Parathyroid adenoma (tissue), 2 donors: Measurements from ENCODE around the gene TMEM116.

Source experiments
- H2AFZ ChIP-seq: fragments of 300-600 bp; sonication (generic); one replicate; pipeline ENCODE4 v1.7.0; 2017; ENCODE audit warnings: antibody characterized with exemption, mild to moderate bottlenecking
- H3K27ac ChIP-seq: fragments of 300-600 bp; sonication (generic); one replicate; pipeline ENCODE4 v1.7.0; 2017
- H3K27me3 ChIP-seq: fragments of 300-600 bp; sonication (generic); one replicate; pipeline ENCODE4 v1.7.0; 2017; ENCODE audit warnings: low read length; ENCODE audit not compliant: control insufficient read depth, insufficient read depth
- H3K36me3 ChIP-seq: fragments of 300-600 bp; sonication (generic); one replicate; pipeline ENCODE4 v1.7.0; 2017; ENCODE audit warnings: low read length; ENCODE audit not compliant: control insufficient read depth, insufficient read depth
- H3K4me1 ChIP-seq: fragments of 300-600 bp; sonication (generic); one replicate; pipeline ENCODE4 v1.7.0; 2017; ENCODE audit warnings: control low read depth
- H3K4me2 ChIP-seq: fragments of 300-600 bp; sonication (generic); one replicate; pipeline ENCODE4 v1.7.0; 2017; ENCODE audit warnings: low read length
- H3K4me3 ChIP-seq: fragments of 300-600 bp; sonication (generic); one replicate; pipeline ENCODE4 v1.7.0; 2017; ENCODE audit warnings: low read depth, low read length
- H3K79me2 ChIP-seq: fragments of 300-600 bp; sonication (generic); one replicate; pipeline ENCODE4 v1.7.0; 2017; ENCODE audit warnings: control low read depth
- H3K9ac ChIP-seq: fragments of 300-600 bp; sonication (generic); one replicate; pipeline ENCODE4 v1.7.0; 2017; ENCODE audit warnings: mild to moderate bottlenecking
- H3K9me3 ChIP-seq: fragments of 300-600 bp; sonication (generic); one replicate; pipeline ENCODE4 v1.7.0; 2017; ENCODE audit warnings: low read length; ENCODE audit not compliant: control insufficient read depth
- CTCF ChIP-seq: fragments of 300-600 bp; sonication (generic); IDR thresholded peaks from one replicate; pipeline ENCODE4 v1.7.0; 2017; ENCODE audit warnings: antibody characterized with exemption, mild to moderate bottlenecking
- donor health status: primary hyperparathyroidism.

TMEM116 gene

GRCh38 chr12:111943929-111944328 is 69.0 kb downstream of the TMEM116 start:
- H2AFZ ChIP-seq: peak overlapping the region; percentile 40
- H3K36me3 ChIP-seq: no peaks in the 10 kb centered on the region
- TF ChIP-seq CTCF: no peak
- H3K4me3 ChIP-seq: no peak overlapping the region
- H3K4me2 ChIP-seq: no peak overlapping the region
- H3K4me1 ChIP-seq: peaks cover 25% of the 10 kb centered on the region
- no peaks in the 10 kb centered on the region for H3K79me2 ChIP-seq
- H3K27me3 ChIP-seq: no peaks in the 10 kb centered on the region
- H3K9ac ChIP-seq: no peak overlapping the region
- peak overlapping the region; percentile 57 for H3K27ac ChIP-seq
- no peaks in the 10 kb centered on the region for H3K9me3 ChIP-seq

DNA sequence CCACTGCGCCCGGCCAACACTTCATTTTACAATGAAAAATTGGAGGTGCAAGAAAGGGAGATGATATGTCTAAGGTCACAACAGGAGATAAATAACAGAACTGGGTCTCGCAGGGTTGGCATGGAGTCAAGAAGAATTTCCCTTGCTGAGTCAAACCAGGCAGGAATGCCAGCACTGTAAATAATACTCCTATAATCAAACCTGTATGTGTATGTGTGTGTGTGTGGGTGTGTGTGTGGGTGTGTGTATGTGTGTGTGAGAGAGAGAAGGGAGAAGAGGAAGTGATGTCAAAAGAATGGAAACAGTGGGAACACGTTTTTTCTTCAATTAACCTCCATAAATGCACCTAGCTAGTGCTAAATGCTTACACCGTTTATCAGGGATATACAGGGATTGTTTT is 70.4 kb downstream of the TMEM116 start:
- TF ChIP-seq CTCF: no peak

DNA sequence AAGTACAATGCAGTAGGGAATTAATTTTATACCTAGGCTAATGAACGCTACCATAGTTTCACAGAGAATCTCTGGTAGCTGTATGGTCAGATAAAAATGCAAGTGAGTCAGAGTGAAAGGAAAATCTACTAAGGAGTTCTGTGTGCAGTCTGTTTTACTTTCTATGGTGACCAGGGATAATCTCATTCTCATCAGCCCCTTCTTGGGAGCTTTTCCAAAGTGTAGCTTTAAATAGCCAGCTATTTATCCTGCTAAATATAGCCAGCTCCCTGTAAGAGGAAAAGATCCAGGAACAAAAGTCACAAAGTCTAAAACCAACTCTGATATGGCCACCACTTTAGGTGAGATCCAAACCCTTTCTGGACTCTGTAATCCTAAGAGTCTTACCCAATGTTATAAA is 75.5 kb downstream of the TMEM116 start:
- TF ChIP-seq CTCF: no peak
- Histone ChIP-seq H3K9me3 (no peaks in the 10 kb centered on the region), H3K9ac (no peak overlapping the region), H3K79me2 (no peaks in the 10 kb centered on the region), H3K27ac (no peak overlapping the region), H2AFZ (no peak overlapping the region), H3K36me3 (no peaks in the 10 kb centered on the region), H3K4me1 (no peaks in the 10 kb centered on the region), H3K27me3 (no peaks in the 10 kb centered on the region), H3K4me2 (no peak overlapping the region), H3K4me3 (no peak overlapping the region)

More for the DNA sequence above, 70.4 kb downstream of the TMEM116 start:
- Histone ChIP-seq H3K36me3 (no peaks in the 10 kb centered on the region), H3K27ac (no peak overlapping the region), H3K4me2 (no peak overlapping the region), H3K4me1 (peaks cover 22% of the 10 kb centered on the region), H3K9me3 (no peaks in the 10 kb centered on the region), H2AFZ (no peak overlapping the region), H3K4me3 (no peak overlapping the region), H3K9ac (no peak overlapping the region), H3K79me2 (no peaks in the 10 kb centered on the region), H3K27me3 (no peaks in the 10 kb centered on the region)

DNA sequence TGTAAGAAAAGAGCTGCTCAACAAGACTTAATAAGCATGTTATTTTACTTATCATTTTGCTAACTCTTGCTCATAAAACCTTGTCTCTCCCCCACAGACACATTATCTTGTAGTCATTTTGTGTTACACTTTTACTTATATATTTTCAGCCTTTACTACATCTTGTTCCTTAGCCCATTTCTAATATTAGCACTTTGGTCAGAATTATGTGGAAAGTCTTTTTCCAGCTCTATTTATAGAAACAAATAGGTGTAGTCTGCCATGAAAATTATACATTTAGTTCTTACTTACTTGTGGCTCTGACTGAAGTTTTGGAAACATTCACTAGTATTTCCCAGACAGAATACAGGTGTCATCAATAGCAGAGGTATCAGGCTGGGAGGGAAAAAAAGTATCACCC is 76.1 kb downstream of the TMEM116 start:
- Histone ChIP-seq H3K36me3 (no peaks in the 10 kb centered on the region), H3K4me3 (no peak overlapping the region), H2AFZ (no peak overlapping the region), H3K4me2 (no peak overlapping the region), H3K79me2 (no peaks in the 10 kb centered on the region), H3K4me1 (no peaks in the 10 kb centered on the region), H3K9ac (no peak overlapping the region), H3K27me3 (no peaks in the 10 kb centered on the region), H3K27ac (no peak overlapping the region), H3K9me3 (no peaks in the 10 kb centered on the region)
- no peak for TF ChIP-seq CTCF

DNA sequence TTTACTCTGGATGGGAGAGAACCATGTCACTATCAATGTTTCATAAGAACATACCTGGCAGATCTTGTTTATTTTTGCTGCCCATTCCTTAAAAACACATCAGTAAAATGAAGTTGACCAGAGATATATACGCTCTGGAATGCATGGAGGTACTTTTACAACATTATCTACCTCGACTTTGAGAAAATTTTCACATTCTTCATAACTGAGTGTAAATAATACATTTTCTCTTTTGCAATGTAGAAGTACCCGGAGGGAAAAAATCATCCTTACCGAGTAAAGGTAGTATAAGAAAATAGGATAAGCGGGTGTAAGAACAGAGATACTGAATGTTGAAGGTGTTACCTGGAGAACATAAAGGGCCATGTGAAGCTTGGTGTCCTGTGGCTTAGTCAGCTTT is 80.7 kb downstream of the TMEM116 start:
- no peak for TF ChIP-seq CTCF
- Histone ChIP-seq H3K4me3 (no peak overlapping the region), H3K27me3 (no peaks in the 10 kb centered on the region), H3K4me2 (no peak overlapping the region), H3K9ac (no peak overlapping the region), H2AFZ (no peak overlapping the region), H3K27ac (no peak overlapping the region), H3K4me1 (no peaks in the 10 kb centered on the region), H3K79me2 (no peaks in the 10 kb centered on the region), H3K36me3 (no peaks in the 10 kb centered on the region), H3K9me3 (no peaks in the 10 kb centered on the region)
